Kidney glomerular epithelial cell (primary cell): ENCODE results near the gene PKD2.

Source experiments
- DNase-seq: peaks from one replicate; lab custom pipeline; 2025; lab: John Stamatoyannopoulos, UW

PKD2 gene

DNA sequence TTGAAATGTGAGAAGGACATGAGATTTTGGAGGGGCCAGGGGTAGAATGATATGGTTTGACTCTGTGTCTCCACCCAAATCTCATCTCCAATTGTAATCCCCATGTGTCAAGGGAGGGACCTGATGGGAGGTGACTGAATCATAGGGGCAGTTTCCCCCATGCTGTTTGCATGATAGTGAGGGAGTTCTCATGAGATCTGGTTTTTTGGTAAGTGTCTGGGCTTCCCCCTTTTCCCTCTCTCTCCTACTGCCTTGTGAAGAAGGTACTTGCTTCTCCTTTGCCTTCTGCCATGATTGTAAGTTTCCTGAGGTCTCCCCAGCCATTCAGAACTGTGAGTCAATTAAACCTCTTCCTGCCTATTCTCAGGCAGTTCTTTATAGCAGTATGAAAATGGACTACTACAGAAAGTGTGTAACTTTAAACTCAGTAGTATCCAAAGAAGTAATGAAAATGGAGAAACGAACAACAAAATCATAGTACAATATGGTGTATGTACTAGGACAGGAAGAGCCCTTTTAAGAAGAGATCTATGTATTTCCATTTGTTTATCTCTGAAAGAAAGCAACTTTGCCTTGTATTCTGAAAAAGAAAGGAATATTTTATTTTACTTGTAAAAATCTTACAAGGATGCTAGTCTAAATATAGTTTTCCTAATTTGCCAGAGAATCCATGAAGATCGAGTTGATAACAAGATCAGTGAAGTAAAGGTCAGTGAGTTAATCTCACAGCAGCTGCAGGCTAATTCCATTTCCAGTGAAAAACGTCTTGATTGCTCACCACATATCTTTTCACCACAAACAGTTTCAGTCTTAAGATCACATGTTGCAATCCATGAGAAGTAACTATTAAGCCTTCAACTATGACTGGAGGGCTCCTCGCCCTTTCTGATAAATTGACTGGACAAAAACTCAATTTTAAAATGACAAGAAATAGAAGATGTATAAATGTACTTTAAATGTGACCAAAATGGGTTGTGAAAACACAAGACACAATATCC, 20.5 kb downstream of the PKD2 start:
- peak; percentile 27 for DNase-seq

GRCh38 chr4:88028946-88029345, 21.5 kb downstream of the PKD2 start:
- DNase-seq: no peak

DNA sequence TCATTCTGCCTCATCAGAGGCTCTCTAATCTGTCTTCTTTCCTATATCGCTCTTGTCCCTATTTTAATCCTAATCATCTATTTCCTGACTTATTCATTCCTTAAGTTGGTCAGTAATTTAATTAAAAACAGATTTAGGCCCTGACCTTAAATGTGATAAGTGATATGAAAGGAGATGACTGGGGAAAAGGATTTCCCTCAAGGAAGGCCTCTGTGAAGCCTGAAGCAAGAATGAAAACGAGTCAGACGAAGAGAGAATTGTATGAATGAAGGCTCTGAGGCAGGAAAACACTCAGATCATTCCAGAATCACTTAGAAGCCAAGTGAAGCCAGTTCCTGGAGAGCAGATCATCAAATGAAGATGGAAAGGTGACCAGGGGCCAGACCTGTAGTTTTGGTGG, 22.1 kb downstream of the PKD2 start:
- no peak for DNase-seq

GRCh38 chr4:88030565-88031310, 23.3 kb downstream of the PKD2 start:
- DNase-seq: no peak

GRCh38 chr4:88033309-88033708, 25.9 kb downstream of the PKD2 start:
- no peak for DNase-seq

DNA sequence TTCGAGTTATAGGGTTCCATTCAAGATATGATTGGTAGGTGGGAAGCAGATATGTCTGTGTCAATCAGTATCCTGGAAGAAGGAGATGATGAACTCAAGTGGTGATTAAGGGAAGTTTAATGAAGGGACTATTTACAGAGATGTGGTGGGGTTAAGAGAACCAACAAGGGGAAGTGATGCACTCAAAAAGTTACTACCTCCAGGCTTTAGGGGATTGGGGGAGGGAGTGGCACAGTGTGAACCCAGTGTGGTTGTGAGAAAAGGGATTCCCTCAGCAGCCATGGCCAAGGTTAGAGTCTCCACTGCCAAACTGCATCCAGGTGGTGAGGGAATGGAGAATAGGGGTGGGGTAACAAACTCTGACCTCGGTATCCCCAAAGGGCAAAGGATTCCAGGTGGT, 27.9 kb downstream of the PKD2 start:
- no peak for DNase-seq

- DNase-seq: no peak
Measured at GRCh38 chr4:88037447-88037846, 30.0 kb downstream of the PKD2 start.

GRCh38 chr4:88037936-88038335, 30.5 kb downstream of the PKD2 start:
- DNase-seq: no peak

DNA sequence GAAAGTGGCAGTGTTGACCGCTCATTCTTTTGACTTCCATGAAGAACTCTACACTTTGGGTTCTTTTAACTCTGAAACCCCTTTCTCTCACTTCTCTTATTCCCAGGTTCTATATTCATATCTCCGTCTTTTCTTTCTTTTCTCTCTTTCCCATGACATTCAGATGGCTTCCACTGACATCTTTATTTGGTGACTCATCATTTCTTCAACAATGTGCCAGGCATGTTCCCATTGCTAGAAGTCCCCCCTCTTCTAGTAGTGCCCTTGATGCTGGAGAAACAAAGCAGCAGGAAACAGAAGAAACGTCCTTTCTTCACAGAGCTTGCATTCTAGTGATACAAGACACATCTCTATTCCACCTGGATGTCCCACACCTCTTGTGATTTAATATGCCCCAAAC, 33.3 kb downstream of the PKD2 start:
- no peak for DNase-seq

DNA sequence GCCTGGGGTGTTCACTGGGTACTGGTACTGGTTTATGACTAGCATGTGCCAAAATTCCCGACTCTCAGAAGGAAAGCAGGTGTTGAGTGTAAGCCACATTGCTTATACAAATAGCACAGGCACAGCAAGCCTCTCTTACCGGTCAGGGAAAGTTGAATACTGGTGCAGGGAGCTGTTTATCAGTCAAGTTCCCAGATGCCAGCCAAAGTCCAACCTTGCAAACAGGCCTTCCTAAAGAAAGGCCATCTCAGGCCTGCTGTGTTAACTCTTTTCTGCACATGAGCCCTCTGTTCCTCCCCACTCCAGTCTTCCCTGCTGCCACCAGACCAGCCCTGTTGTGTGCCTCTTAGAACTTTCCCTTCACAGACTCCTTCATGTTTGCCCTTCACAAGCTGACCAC, 34.2 kb downstream of the PKD2 start:
- no peak for DNase-seq

DNA sequence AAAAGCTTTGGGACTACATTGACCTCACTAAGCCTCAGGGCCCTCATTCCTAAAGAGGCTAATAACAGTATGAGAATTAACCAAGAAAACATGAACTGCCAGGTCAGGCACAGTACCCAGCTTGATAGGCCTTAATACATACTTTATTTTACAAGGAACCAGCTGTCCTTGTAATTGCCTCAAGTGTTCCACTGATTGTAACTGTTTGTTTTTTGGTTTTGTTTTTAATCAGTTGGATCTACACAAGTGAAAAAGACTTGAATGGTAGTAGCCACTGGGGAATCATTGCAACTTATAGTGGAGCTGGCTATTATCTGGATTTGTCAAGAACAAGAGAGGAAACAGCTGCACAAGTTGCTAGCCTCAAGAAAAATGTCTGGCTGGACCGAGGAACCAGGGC, 35.6 kb downstream of the PKD2 start:
- DNase-seq: no peak

- no peak for DNase-seq
Measured at GRCh38 chr4:88043586-88044340, 36.3 kb downstream of the PKD2 start.

GRCh38 chr4:88045021-88045420, 37.6 kb downstream of the PKD2 start:
- DNase-seq: no peak

GRCh38 chr4:88054229-88054628, 46.8 kb downstream of the PKD2 start:
- DNase-seq: peak; percentile 26

GRCh38 chr4:88054901-88055300, 47.5 kb downstream of the PKD2 start:
- peak; percentile 25 for DNase-seq

DNA sequence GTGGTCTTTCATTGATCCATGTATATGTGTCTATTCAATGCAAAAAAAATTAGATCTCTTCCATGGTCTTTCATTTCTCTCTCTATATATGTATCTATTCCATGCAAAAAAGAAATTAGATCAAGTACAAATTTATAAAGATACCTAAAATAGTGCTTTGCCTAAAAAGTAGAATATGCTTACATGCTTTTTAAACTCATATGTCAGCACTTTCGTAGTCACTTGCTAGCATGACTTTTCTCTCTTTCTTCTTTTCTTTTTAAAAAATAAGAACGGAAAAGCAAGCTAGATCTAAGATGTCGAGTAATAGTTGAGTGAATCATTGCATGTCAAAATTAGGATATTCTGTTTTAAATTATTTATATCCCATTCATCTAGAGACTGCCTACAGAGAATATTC, 50.9 kb downstream of the PKD2 start:
- no peak for DNase-seq

- DNase-seq: no peak
Measured at GRCh38 chr4:88059766-88060165, 52.3 kb downstream of the PKD2 start.

- DNase-seq: no peak
Measured at GRCh38 chr4:88060431-88060830, 53.0 kb downstream of the PKD2 start.

DNA sequence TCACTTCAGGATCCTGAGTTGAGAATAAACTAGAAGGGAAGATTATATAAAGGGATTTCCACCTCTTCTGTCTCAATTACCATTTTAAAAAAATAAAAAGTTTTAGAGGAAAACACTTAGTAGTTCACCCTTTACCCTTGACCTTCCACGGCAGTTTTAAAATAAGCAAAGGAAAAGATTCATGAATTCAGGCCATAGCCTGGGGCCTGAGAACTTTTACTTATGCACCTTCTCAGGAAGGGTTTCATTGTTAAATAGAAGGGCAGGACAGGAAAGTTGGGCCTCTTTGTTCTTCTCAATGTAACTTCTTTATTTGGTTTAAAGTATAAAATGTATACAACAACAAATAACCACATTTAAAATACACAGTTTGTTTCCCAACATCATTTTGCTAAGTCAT, 54.9 kb downstream of the PKD2 start:
- DNase-seq: no peak

GRCh38 chr4:88062843-88063242, 55.4 kb downstream of the PKD2 start:
- DNase-seq: no peak

GRCh38 chr4:88063634-88064296, 56.3 kb downstream of the PKD2 start:
- DNase-seq: no peak

DNA sequence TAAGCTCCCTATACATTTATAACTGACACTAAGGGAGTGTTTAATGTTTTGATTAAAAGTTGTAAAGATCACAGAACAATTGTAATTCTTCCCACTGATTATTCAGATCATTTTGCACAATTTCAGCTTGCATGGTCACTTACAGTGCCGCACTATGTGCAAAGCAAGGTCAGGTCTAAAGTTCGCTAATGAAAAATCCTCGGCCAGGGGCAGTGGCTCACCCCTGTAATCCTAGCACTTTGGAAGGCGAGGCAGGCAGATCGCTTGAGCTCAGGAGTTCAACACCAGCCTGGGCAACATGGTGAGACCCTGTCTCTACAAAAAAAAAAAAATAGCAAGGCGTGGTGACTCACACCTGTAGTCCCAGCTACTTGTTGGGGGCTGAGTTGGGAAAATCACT, 57.0 kb downstream of the PKD2 start:
- DNase-seq: no peak
